Measurements from ENCODE around the gene MBD2.

GRCh38 chr18:54151376-54151775 lies 73.1 kb downstream of the MBD2 start:
- TF ChIP-seq CTCF (conservative IDR thresholded peaks at IDR 0.05; ENCODE audit: low read depth, low read length) (no peak), EZH2 (IDR thresholded peaks at IDR 0.05; ENCODE audit: borderline replicate concordance, low read depth, low read length, poor library complexity, severe bottlenecking) (no peak)
